Measurements from ENCODE around the gene IQCN. TPM values are rescaled to one million over a fixed set of nuclear protein-coding genes. Genes with fewer than 3 reads are reported as not detected.

Gene IQCN
- total and polyA plus RNA-seq, 2 of the 4 experiments (the other 2 are of a cell fraction), result 0.18 to 0.67 TPM

GRCh38 chr19:18232540-18233223 is 41.6 kb downstream of the IQCN start:
- 0% methylated on average over 15 of the region's 46 CpGs; no CpG with 5 or more reads in 1 of the 2 experiments for WGBS, 2 experiments (ENCODE audit: extremely low coverage in 2 of 2, insufficient read length in 1 of 2)
- H3K4me2 ChIP-seq (ENCODE audit: low read depth, low read length), result no peak overlapping the region
- no peak overlapping the region for H3K18ac ChIP-seq (ENCODE audit: low read depth, low read length)
- H2AFZ ChIP-seq (replicated peaks; ENCODE audit: low read length, poor library complexity), result peak overlapping the region; percentile 5
- H3K14ac ChIP-seq (replicated peaks; ENCODE audit: low read depth, low read length), result no peak overlapping the region
- H2BK15ac ChIP-seq (ENCODE audit: low read depth, low read length), result no peak overlapping the region
- no peak overlapping the region for H2AK5ac ChIP-seq (ENCODE audit: low read depth, low read length)
- DNase-seq (no peak), ATAC-seq (ENCODE audit: low read depth) (peak; percentile 32)
- no peak overlapping the region for H4K91ac ChIP-seq (ENCODE audit: insufficient read depth, low read depth, low read length)
- no peak overlapping the region for H3K27ac ChIP-seq (ENCODE audit: insufficient read depth, low read length)
- H4K20me1 ChIP-seq (ENCODE audit: insufficient read depth, low read length), result peaks cover 5% of the 10 kb centered on the region; the same call in 1 of the 2 replicates
- intact Hi-C loops (cut with micrococcal nuclease) (no loop called here), dilution Hi-C loops (cut with HindIII; ENCODE audit: low sequenced_read_pairs, unreplicated experiment) (no loop called here), in situ Hi-C loops (cut with MboI; ENCODE audit: low sequenced_read_pairs) (no loop called here)
- H4K8ac ChIP-seq (ENCODE audit: low read depth in 2 of 2, low read length in 2 of 2), result no peak overlapping the region
- H3K56ac ChIP-seq (ENCODE audit: extremely low read depth, insufficient read depth, low read length), result no peak overlapping the region
- no peak overlapping the region for H3K4me3 ChIP-seq (ENCODE audit: insufficient read depth, low read depth, low read length)
- ChIA-PET CTCF (interaction anchor here (1.0 kb wide), 1 partner anchor 24 kb away, joined by 4 read pairs; no protein-coding TSS in a partner anchor), POLR2A (ENCODE audit: unreplicated experiment) (no interaction called here)
- H3K9ac ChIP-seq (ENCODE audit: low read depth, low read length), result no peak overlapping the region
- no peak overlapping the region for H3K23ac ChIP-seq (ENCODE audit: low read depth, low read length)
- H3K36me3 ChIP-seq (ENCODE audit: control insufficient read depth, insufficient read depth, low read length), result no peaks in the 10 kb centered on the region
- H3K4ac ChIP-seq (ENCODE audit: low read depth, low read length), result no peak overlapping the region
- no peaks in the 10 kb centered on the region for H3K9me1 ChIP-seq (ENCODE audit: insufficient read depth, low read length)
- no peaks in the 10 kb centered on the region for H3K4me1 ChIP-seq (ENCODE audit: control insufficient read depth, insufficient read depth, low read length)
- peak overlapping the region; percentile 5 for H2AK9ac ChIP-seq (replicated peaks; ENCODE audit: low read depth, low read length, poor library complexity)
- BruUV-seq (replicated peaks), result no TSS peak
- peaks cover 19% of the 10 kb centered on the region for H3K27me3 ChIP-seq (ENCODE audit: control insufficient read depth, insufficient read depth, low read length)
- TF ChIP-seq ELK1 (IDR thresholded peaks at IDR 0.05; ENCODE audit: borderline replicate concordance, low read depth, low read length) (no peak), MAZ (IDR thresholded peaks at IDR 0.05; ENCODE audit: borderline replicate concordance, low read depth, low read length) (no peak), BHLHE40 (IDR thresholded peaks at IDR 0.05; ENCODE audit: low read depth, low read length) (no peak), CHD1 (IDR thresholded peaks at IDR 0.05; ENCODE audit: low read depth, low read length) (no peak), CTCF (conservative IDR thresholded peaks at IDR 0.05; ENCODE audit: low read depth, low read length) (0 out of 2 replicates have a peak, but pooled peaks have one; percentile 13), RAD21 (IDR thresholded peaks at IDR 0.05; ENCODE audit: low read length) (0 out of 2 replicates have a peak, but pooled peaks have one; percentile 5), NFE2L2 (IDR thresholded peaks at IDR 0.05; ENCODE audit: low read depth, low read length) (no peak), RFX5 (IDR thresholded peaks at IDR 0.05; ENCODE audit: low read depth, low read length) (no peak), SMC3 (IDR thresholded peaks at IDR 0.05; ENCODE audit: low read depth, low read length) (no peak)
- H4K5ac ChIP-seq (ENCODE audit: low read depth, low read length), result no peak overlapping the region
- no peak overlapping the region for H2BK5ac ChIP-seq (ENCODE audit: low read depth, low read length, poor library complexity, severe bottlenecking)
- H2BK120ac ChIP-seq (ENCODE audit: low read depth, low read length), result no peak overlapping the region
- peaks cover 3% of the 10 kb centered on the region; the same call in 1 of the 2 replicates for H3K9me3 ChIP-seq (ENCODE audit: control insufficient read depth, insufficient read depth, low read length)
- H3K79me1 ChIP-seq (ENCODE audit: low read depth in 1 of 2, low read length in 2 of 2), result no peaks in the 10 kb centered on the region
- no peak overlapping the region for H2BK20ac ChIP-seq (ENCODE audit: low read depth, low read length)

Measured in IMR-90 (cell line).